Stimulated activated CD8-positive, alpha-beta memory T cell treated with anti-CD3 and anti-CD28 coated beads, Interleukin-2, amount 100 ng/mL, for 48 hours (primary cell): ENCODE data around the gene MISP.

Experiments
- DNase-seq, 2 donors: peaks; one replicate each; pipeline ENCODE4 v3.0.0-alpha.2; 2020; ENCODE audit warnings: low read depth in 2 of 2

MISP gene

GRCh38 chr19:772063-772462, 21.2 kb downstream of the MISP start:
- no peak for DNase-seq

GRCh38 chr19:772730-773436, 22.0 kb downstream of the MISP start:
- no peak for DNase-seq

- DNase-seq: no peak
These were observed 25.6 kb downstream of the MISP start for GRCh38 chr19:776549-776948.

- no peak for DNase-seq
These were observed 28.2 kb downstream of the MISP start for GRCh38 chr19:778910-779653.

- DNase-seq: no peak
These were observed 30.0 kb downstream of the MISP start for GRCh38 chr19:780935-781334.

- DNase-seq: no peak
These were observed 30.9 kb downstream of the MISP start for GRCh38 chr19:781800-782184.

- no peak for DNase-seq
These were observed 31.4 kb downstream of the MISP start for GRCh38 chr19:782185-782877.

- DNase-seq: no peak
These were observed 32.2 kb downstream of the MISP start for GRCh38 chr19:782878-783668.

GRCh38 chr19:784541-784940, 33.6 kb downstream of the MISP start:
- no peak for DNase-seq

GRCh38 chr19:787536-787935, 36.6 kb downstream of the MISP start:
- DNase-seq: no peak

GRCh38 chr19:788686-788982, 37.7 kb downstream of the MISP start:
- no peak for DNase-seq

GRCh38 chr19:788983-789700, 38.2 kb downstream of the MISP start:
- no peak for DNase-seq

- DNase-seq: no peak
These were observed 38.8 kb downstream of the MISP start for GRCh38 chr19:789701-790060.

- DNase-seq: no peak
These were observed 40.2 kb downstream of the MISP start for GRCh38 chr19:791007-791566.

GRCh38 chr19:791567-792305, 40.8 kb downstream of the MISP start:
- DNase-seq: no peak

GRCh38 chr19:792306-792885, 41.5 kb downstream of the MISP start:
- no peak for DNase-seq

GRCh38 chr19:793806-794205, 42.9 kb downstream of the MISP start:
- DNase-seq: no peak

GRCh38 chr19:795073-795611, 44.2 kb downstream of the MISP start:
- no peak for DNase-seq

GRCh38 chr19:795691-796581, 45.0 kb downstream of the MISP start:
- no peak for DNase-seq
